Mesenteric fat pad (tissue), 1 donor: ENCODE data around the gene SH2D4B. TPM values are rescaled to one million over a fixed set of nuclear protein-coding genes. Genes with fewer than 3 reads are reported as not detected.

Experiments used
- DNase-seq: peaks from one replicate; pipeline ENCODE4 v3.0.0-alpha.2; 2020; ENCODE audit warnings: low spot score
- total RNA-seq: library from RNA; stranded (reverse); fragmentation: NEBNext Ultra II Directional; extraction: Animal tissue kit (Norgen Biotek cat#: 25700); gene quantifications from one replicate; pipeline ENCODE4 v1.2.1, GENCODE V29; 2021
- donor health status: DM: yes; HTN: yes; CAD: no.

Gene SH2D4B
- total RNA-seq, 1 donor from 2014 or later = 0.35 TPM

DNA sequence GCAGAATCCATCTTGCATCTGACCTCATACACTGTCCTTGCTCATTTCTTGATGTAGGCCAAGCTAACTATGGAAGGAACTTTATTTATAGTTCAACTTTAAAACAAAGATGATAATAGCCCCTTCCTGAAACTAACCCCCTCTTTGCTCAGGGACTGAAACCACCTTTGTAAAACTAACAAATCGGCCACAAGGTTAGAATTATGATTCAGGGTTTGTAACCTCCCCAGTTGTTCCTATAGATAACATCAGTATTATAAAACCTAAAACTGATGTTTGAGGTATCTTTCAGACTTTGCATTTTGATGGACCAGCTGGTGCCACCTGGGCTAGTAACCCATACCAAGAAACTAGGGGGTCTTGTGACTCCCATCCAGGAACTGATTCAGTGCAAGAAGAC, 143.4 kb downstream of the SH2D4B start:
- DNase-seq = no peak

DNA sequence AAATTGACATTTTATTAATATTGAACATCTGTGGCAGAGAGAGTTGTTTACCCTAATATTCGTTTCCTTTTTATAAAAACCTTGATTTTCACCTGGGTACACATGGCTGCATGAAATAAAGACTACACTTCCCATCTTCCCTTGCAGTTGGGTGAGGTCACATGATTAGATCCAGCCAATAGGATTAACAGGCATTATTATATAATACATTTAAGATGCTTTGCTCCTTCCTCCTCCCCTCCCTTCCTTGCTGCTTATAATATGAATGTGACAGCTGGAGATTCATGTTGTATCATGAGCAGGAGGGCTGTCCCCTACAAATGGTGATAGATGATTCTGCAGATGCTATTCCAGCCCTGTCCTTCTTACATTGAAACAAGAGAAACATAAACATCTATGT, 146.6 kb downstream of the SH2D4B start:
- DNase-seq = no peak

DNA sequence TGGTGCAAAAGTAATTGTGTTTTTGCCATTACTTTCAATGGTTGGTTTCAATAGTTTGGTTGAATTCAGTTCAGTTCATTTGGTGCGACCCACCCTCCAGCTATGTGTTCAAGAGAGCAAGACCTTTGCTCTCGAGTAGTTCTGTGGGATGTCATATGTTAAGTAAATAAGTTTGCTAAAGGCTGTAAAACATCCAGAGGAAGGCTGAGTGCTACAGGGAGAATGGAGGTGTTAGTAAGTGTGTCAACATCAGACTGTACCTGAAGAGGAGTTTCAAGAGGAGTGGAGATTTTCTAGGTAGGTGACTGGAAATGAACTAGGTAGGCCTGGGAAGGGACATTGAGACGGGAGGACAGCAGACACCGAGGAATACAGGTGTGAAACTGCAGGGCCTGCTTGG, 147.7 kb downstream of the SH2D4B start:
- DNase-seq = no peak

DNA sequence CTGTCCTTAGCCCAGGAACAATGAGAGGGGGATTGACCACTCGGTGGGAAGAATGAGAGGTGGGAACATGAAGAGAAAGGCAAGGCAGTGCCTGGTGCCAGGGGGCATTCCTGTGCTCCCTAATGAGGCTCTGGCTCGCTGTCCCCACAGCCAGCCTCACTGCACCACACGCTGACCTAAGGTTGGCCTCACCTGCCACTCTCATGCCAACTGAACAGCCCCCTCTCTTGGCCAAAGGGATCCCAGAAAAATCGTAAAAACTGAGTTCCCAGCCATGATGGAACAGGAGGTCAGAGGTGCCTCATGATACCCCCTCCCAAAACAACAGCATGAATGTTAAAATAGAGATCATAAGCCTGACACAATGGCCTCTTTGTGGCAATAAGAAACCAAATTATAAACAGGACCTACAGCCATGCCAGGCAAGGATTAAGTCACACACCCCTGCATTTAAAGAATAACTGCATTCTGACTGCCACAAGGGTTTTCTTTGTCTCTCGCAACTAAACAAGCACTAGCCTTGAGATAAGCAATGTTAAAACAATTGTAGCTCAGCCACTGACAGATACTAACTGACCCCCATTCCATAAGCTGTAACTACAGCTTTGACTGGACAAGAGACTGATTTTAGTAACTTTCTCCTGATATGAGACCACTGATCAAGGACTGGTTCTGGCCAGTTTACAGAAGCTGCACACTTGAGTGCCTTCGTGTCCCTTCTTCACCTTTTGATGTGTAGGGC, 149.2 kb downstream of the SH2D4B start:
- no peak for DNase-seq

DNA sequence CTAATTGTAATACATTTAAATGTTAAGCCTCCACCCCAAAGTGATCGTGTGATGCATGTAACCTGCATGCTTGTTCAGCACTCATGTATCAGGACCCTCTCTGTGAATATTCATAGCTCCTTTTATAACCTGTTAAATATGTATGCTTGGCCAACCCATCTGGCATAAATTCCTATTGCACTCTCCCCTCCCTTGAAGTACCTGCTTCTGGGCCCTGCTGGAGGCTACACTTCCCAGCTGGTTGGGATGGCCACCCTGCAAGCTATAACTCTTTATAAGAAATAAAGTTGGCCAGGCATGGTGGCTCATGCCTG, 149.7 kb downstream of the SH2D4B start:
- DNase-seq = no peak

DNA sequence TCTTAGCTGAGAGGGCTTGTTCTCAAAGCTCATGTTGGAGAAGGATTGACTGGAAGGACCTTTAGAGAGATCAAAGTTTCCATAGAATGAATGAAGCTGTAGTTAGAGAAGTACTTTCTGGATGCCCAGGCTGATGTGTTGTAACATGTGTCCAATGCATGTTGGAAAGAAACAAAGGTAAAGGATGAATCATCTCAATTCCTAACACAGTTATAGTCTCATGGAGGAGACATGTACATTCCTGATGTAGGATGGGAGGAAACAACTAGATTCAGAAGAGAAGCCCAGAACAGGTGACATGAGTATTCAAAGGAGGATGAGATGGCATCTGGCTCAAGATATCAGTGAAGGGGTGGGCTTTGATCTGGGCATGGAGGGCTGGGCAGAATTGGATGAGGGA, 152.7 kb downstream of the SH2D4B start:
- DNase-seq = no peak

DNA sequence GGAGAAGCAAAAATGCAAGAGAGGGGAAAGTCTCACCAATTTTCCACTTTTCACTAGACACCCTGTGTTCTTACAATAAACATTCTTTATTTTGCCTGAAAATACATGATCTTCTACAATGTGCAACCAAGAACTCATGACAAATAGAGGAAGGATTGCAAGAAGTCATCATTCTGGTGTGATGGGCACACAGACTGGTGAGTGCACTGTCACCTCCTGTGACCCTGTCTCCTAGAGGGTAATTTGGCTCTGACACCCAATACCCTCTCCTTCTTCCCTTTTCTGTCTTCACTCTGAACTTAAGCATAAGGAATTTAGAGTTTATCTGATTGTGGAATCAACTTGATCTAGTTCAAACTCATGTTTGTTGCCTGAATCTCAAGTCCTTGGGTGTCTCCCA, 153.7 kb downstream of the SH2D4B start:
- no peak for DNase-seq

DNA sequence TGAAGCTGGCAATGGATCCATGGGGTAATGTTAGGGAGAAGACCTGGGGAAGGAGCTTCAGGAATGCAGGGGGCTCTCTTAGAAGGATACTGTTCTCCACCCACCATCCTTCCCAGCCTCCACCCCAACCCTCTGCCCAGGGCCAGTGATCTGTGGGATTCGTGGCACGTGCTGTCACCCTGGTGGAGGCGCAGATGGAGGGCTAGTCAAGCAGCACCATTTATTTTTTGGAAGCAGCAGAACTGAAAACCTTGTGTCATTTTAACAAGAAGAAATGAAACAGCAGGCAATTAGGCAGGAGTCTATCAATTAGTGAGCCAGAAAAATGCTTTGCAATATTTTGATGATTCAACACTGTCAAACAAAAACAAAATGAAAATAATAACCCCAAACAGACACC, 155.9 kb downstream of the SH2D4B start:
- no peak for DNase-seq

DNA sequence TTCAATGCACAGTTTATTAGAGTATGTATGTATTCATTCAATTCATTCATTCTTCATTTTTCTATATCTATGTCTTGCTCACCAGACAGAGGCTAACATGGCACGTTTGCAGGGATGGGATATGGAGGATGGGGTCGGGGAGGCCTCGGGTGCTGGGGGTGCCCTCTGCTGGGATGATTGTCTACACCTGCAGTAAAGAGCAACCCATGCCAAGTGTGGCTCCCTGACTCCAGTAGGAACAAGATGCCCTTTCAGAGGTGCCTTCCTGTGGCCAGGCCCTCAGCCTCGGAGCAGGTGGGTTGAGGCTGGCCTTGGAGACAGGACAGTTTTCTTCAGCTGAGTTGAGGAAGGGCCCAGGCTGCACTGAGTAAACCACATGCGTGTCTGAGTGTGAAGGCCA, 157.2 kb downstream of the SH2D4B start:
- DNase-seq = no peak

Other genes with a start within 250 kb of the SH2D4B start
- 0.13 TPM for gene MAT1A, start 248.2 kb upstream of the SH2D4B start, total RNA-seq
- not detected for gene DYDC1, start 181.1 kb upstream of the SH2D4B start, total RNA-seq
- not detected for gene DYDC2, start 181.1 kb upstream of the SH2D4B start, total RNA-seq
- gene PRXL2A, start 129.4 kb upstream of the SH2D4B start, total RNA-seq = 500 TPM
- 177 TPM for gene TSPAN14, start 83.6 kb upstream of the SH2D4B start, total RNA-seq